DLD1 (cell line): ENCODE results near the gene EHD1.

Experiments used
- in situ Hi-C: cut with HindIII; loops from 2 replicates; pipeline ENCODE4 v1.10.0; 2017; ENCODE audit warnings: low sequenced_read_pairs

Gene EHD1

DNA sequence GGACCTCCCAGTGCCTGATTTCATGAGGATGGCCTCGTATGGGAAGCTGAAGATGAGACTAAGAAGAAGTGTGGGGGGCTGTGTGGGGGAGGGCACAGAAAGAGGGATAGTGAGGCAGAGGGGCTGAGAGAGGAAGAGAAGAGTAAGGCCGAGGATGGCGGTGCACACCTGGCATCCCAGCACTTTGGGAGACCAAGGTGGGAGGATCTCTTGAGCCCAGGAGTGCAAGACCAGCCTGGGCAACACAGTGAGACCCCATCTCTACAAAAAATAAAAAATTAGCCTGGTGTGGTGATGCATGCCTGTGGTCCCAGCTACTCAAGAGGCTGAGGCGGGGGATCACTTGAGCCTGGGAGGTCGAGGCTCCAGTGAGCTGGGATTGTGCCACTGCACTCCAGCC is 13.5 kb upstream of the EHD1 start:
- in situ Hi-C loops = loop anchor here (5.0 kb wide), 1 partner anchor 40 kb away; no protein-coding TSS in a partner anchor

- in situ Hi-C loops = loop anchor here (5.0 kb wide), 1 partner anchor 39 kb away; no protein-coding TSS in a partner anchor
Observed at GRCh38 chr11:64891215-64891848, 12.9 kb upstream of the EHD1 start.

- in situ Hi-C loops = loop anchor here (5.0 kb wide), 1 partner anchor 38 kb away; no protein-coding TSS in a partner anchor
Observed at GRCh38 chr11:64890522-64890939, 12.1 kb upstream of the EHD1 start.

GRCh38 chr11:64888729-64889511 is 10.5 kb upstream of the EHD1 start:
- in situ Hi-C loops = no loop called here

DNA sequence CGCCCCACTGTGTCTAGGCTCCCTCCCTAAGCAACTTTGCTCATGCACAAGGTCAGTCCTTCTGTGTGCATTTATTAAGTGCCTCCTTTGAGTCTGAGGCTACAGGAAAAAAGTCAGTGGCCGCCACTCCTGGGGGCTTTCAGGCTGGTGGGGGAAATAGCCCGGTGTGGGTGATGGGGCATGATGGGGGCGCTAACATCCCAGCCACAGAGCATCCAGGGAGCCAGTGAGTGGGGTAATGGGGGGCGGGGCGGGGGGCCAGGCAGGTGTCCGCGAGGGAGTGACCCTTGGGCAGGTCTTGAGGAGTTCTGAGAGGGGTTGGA is 9.9 kb upstream of the EHD1 start:
- in situ Hi-C loops = no loop called here

GRCh38 chr11:64887757-64888405 is 9.5 kb upstream of the EHD1 start:
- in situ Hi-C loops = no loop called here

DNA sequence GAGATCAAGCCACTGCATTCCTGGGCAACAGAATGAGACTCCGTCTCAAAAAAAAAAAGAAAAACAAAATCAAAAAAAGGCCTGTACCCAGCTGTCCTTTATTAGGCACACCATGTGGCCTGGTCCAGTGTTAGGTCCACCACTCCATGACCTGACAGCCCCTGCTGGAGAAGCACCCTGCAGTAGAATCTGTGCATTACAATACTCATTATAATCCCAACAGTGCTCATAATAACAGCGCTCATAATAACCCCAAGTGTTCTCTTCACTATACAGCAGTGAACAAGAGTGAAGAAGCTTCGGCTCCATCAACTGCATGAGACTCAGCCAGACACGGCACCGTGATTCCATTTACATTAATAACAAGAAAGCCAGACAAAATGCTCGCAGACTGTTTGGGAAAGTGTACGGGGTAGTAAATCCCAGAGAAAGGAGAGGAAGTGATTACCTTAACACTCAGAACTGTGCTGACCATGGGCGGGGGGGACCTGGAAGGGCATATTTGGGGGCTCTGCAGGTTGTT is 8.9 kb upstream of the EHD1 start:
- in situ Hi-C loops = no loop called here

GRCh38 chr11:64885367-64886286 is 7.2 kb upstream of the EHD1 start:
- in situ Hi-C loops = no loop called here

DNA sequence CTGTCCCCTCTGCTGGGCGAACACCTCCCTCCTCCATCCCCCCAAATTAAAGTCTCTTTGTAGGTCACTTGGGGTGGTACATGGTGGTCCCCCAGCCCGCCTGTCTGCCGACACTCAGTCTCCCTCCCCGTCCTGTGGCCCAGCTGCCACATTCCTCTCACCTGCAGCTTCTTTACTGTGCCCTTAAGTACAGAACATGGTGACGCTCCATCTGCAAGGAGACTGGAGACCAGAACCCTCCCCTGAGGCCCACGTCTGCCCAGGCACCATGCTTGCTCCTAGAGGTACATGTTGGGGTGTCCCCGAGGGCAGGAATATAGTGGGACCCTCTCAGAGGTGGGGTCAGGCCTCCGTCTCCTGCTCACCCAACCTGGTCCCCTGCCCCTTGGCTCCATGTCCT is 5.6 kb upstream of the EHD1 start:
- in situ Hi-C loops = no loop called here

DNA sequence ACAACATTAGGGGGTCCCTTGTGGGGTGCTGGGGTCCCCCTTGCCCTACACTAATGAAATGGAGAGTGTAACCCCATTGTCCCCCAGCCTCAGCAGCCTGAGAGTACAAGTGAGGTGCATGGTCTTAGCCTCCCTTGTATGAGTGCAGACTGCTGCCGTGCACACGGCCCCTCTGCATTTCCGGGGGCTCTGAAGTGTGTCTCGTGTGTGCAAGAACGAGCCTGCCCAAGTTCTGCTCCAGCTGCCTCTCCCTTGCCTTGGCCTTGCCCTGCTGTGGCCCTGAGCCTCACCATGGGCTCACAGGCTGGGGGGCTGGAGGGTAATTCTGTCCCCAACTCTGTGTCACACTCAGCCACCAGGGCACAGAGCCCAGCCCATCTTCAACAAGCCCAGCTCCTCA is 5.2 kb upstream of the EHD1 start:
- in situ Hi-C loops = no loop called here

DNA sequence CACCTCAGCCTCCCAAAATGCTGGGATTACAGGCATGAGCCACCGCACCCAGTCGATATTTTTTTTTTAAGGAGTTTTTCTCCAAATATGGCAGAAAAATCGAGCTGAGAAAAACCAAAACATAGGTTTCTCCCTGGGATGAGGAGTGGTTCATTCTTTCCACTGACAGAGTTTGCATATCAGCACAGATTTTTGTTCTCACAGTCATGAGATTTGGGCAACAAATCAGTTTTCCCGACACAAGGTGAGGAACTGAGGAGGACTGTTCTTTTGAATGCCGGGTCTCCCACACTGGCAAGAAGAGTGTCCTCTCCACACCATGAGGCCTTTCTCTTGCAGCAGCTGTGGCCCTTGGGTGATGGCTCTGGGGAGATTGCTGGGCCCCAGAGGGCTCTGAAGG is 3.8 kb upstream of the EHD1 start:
- in situ Hi-C loops = no loop called here

- in situ Hi-C loops = no loop called here
Observed at GRCh38 chr11:64881476-64881875, 3.1 kb upstream of the EHD1 start.

DNA sequence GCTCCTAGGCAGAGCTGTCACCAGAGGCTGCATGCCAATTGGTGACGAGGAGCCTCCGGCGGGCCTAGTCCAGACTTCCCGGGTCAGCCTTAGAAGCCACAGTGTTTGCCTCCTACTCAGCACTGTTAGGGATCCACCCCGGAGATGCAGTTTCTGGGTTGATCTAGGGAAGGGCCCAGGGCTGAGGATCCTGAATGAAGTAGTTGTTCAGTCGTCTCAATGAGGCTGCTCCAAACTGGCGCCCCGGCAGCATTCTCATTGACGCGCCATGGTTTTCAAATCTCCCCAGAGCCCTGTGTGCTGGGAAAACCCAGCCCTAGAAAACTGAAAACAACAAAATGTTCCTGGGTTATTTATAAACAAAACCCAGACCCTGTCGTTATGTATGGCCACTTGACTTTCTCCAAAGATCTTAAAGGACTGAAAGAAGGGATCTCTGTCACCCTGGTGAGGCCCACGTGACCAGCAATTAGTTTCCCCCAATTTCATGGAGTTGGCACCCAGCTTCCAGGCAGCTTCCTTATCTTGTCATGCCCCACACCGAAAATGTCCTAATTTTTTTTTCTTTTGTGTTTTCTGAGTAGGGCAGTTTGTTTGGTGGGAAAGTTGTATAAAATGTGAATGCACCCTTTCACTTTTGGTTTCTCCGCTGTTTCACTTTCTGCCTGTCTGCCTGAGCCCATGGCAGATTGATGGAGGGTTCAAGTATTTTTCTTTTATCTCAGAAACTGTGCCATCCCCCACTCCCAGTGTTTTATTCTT is 2.0 kb upstream of the EHD1 start:
- in situ Hi-C loops = no loop called here

GRCh38 chr11:64879244-64879900 is 951 bp upstream of the EHD1 start:
- in situ Hi-C loops = no loop called here

- in situ Hi-C loops = no loop called here
Observed at GRCh38 chr11:64878223-64878493, 263 bp downstream of the EHD1 start.

- in situ Hi-C loops = no loop called here
Observed at GRCh38 chr11:64877390-64878222, 815 bp downstream of the EHD1 start.

- in situ Hi-C loops = no loop called here
Observed at GRCh38 chr11:64876835-64877341, 1.5 kb downstream of the EHD1 start.

DNA sequence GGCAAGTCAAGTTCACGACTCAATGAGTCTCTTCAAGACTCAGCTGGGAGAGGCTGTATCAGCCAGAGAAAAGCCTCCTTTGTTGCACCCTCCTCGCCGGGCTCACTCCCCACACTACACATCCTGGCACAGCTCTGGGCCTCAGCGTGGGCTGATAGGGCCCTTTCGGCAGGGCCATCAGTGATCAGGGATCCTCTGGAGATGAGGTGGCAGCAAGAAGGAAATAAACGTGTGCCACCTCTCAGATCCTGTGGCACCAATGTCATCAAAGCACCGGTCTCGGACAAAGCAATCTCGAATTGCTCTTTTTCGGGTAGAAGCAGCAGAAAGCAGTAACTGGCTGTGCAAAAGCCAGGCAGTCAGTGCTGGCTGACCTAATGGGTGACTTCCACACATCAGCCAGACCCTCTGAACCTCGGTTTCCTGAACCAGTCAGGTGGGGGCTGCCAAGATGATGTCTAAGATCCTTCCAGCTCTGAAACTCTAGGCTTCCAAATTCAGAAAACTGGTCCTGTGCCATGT is 2.1 kb downstream of the EHD1 start:
- in situ Hi-C loops = no loop called here
